ENCODE measurements around the gene MICOS13.
A peak's percentile ranks its signal among the peaks of the same experiment; 100 is the strongest.

The MICOS13 gene

DNA sequence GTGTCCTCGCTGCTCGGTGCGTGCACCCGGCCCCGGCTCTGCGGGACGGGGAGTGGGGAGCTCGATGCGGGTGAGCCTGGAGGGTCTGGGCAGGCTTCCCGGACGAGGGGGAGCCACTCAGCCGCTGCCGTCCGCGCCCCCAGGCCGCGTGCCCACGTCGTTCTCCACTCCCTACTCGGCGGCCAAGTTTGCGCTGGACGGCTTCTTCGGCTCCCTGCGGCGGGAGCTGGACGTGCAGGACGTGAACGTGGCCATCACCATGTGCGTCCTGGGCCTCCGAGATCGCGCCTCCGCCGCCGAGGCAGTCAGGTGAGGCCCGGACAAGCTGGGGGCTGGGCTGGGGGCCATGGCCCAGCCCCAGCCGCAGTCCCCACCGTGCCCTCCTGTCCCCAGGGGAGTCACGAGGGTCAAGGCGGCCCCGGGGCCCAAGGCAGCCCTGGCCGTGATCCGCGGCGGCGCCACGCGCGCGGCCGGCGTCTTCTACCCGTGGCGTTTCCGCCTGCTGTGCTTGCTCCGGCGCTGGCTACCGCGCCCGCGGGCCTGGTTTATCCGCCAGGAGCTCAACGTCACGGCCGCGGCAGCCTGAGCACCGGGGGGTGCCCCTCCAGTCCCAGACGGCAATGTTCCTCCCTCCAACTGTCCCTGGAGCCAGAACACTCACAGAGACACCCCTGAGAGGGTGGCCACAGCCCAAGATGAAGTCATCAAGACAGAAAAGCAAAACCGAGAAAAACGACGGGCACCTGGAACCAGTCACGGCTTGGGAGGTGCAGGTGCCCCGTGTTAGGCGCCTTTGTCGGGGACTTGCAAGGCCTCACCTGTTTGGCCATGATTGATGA, 7.3 kb upstream of the MICOS13 start:
- DNase-seq (ENCODE audit: low spot score), result no peak

DNA sequence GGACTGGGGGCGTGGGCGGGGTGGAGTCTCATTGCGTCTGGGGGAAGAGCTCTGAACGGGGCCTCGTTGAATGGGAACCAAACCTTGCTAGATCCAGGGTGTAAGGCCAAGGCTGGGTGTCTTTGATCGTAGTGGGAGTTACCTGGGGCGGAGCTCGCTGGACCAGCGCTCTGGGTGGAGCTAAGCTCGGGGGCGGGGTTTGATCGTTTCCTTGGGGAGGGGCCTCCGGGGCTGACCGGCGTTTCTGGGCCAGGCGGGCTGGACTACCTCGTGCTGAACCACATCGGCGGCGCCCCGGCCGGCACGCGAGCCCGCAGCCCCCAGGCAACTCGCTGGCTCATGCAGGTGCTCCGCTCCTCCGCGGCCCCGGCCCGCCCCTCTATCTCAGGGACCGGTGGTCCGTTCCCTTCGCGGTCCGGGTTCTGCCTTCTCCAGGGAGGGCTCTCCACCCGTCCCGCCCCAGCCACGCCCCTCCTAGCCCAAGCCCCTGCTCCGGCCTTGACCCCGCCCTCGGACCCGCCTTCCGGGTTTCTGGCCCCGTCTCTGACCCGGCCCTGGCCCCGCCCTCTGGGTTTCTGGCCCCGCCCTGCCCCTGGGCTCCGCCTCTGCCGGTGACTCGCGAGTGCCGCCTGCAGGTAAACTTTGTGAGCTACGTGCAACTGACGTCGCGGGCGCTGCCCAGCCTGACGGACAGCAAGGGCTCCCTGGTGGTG, 6.5 kb upstream of the MICOS13 start:
- peak; percentile 100 for DNase-seq (ENCODE audit: low spot score)

DNA sequence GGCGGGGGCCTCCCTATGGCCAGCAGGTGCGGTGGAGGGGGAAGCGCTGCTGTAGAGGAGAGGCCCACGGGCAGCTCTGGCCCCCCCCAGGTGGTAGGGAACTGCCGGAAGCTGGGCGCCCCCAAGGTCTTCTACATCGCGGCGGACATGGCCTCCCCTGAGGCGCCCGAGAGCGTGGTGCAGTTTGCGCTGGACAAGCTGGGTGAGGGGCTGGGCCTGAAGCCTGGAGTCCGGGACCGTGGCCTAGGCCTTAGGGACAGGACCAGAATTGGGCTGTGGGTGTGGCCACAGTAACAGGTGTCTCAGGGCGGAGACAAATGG, 6.0 kb upstream of the MICOS13 start:
- DNase-seq (ENCODE audit: low spot score), result no peak

DNA sequence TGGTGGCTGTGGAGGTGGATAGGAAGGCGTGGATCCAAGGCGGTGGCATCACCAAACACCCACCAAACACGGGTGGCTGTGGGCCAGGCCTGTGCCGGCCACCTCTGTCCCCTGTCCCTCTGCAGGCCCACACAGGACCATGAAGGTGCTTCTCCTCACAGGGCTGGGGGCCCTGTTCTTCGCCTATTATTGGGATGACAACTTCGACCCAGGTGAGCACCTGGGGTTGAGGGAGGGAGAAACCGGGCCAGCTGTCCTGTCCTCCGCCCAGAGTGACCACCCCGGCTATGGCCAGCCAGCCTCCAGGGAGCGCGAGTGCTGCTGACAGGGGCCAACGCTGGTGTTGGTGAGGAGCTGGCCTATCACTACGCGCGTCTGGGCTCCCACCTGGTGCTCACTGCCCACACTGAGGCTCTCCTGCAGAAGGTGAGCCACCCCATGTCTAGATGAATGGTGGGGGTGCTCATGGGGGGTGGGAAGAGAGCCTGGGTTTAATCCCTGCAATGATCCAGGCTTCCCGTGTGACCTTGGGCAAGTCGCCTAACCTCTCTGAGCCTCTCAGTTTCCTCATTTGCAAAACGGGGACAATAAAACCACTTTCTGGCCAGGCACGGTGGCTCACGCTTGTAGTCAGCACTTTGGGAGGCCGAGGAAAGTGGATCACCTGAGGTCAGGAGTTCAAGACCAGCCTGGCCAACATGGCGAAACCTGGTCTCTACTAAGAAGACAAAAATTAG, 4.5 kb upstream of the MICOS13 start:
- no peak for DNase-seq (ENCODE audit: low spot score)

DNA sequence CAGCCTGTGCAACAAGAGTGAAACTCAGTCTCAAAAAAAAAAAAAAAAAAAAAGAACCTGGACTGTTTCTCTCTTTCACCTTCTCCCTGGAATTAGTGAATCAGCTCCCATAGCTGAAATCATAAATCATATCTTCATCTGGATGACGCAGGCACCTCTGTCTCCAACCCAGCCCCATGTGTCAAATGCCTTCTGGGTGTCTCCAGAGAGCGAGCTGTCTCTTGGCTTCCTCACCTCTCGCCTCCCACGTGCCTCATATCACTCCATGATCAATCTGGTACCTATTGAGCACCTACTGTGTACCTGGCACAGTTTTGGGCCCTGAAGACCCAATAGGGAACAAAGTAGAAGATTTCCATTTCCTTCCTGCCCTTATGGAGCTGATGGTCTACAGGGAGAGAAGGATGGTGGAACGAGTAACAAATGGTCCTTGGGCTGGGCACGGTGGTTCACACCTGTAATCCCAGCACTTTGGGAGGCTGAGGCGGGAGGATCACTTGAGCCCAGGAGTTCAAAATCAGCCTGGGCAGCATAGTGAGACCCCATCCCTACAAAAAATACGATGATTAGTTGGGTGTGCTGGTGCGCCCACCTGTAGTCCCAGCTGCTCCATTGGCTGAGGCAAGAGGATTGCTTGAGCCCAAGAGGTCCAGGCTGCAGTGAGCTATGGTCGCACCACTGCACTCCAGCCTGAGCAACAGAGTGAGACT, 3.0 kb upstream of the MICOS13 start:
- no peak for DNase-seq (ENCODE audit: low spot score)

DNA sequence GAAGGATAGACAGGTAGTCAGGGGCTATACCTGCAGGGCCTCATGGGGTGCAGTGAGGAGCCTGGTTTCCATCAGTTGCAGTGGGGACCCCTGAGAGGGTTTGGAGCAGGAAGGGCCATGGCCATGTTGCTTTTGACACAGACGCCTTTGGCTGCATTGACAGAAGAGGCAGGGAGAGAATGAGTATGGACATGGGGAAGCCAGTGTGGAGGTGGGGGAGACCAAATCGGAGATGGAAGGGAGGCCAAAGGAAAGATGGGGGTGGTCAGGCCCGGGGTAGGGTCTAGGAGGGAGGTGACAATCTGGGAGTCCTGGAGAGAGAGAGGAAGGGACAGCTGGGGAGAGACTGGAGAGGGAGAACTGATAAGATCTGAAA, 1.8 kb upstream of the MICOS13 start:
- no peak for DNase-seq (ENCODE audit: low spot score)

DNA sequence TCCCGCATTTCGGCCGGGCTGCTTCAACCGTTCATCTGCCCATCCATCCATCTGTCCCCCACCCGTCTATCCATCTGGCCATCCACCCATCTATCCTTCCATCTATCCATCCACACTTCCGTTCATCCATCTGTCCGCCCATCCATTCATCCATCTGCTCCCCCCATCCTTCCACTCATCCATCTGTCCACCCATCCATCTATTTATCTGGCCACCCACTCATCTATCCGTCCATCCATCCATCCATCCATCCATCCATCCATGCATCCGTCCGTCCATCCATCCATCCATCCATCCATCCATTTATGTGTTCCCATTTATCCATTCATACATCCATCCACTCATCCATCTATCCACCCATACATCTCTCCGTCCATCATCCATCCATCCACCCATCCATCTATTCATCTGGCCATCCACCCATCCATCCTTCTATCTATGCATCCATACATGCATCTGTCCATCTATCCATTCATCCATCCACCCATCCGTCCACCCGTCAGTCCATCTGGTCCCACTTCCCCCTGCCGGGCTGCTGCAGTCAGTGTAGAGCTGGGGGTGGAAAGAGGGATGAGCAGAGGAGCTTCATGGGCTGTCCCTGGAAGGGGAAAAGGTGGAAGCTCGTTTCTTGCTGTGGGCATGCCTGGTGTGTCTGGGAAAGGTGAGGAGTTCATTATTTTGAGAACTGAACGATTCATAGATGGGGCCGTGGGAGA, 1.2 kb upstream of the MICOS13 start:
- DNase-seq (ENCODE audit: low spot score), result no peak

DNA sequence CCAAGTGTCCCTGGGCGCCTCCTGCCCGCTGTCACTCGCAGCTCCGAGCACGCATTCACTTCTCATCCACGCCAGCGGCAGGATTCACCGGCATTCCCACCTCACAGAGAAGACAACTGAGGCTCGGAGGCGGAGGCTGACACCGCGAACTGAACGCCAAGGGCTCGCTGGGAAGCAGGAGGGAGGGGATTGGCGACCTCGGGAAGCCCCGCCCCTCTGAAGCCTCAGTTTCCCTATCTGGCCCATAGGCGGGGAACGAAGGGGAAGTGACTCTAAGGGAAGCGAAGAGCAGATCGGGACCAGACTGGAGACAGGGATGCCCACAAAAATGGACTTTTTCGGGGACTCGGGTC, 256 bp downstream of the MICOS13 start:
- DNase-seq (ENCODE audit: low spot score), result no peak

DNA sequence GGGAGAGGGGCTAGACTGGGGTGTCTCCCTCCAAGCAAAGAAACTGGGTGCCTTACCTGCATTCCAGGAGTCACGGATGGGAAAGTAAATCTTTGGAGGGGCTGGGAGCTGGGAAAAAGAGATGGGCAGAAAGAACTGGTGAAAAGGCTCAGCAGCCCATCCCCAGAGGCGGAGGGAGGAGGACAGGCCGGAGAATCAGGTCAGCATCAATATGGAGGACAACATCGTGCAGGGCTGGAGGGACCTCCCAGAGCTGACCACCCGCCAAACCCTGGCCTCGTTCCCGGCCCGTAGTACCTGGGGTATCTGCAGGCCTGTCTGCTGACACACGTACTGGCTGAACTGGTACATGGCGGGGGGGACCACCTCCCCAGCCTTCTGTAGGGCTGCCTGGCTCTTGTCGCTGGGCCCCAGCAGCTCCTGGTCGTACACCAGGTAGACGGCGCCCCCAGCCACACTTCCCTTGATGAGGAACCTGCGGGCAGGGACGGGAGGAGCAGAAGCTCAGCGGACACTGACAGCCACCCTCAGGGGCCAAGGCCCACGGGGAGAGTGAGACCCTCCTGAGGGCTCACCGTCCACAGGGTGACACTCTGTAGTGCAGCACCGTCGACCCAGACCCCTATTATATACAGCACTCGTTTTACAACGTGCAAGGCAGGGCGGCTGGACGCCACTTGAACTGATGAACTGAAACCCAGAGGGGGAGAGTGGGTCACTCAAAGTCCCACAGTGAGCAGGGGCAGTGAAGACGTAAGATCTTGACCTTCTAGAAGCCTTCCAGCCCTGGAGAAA, 830 bp downstream of the MICOS13 start:
- DNase-seq (ENCODE audit: low spot score), result no peak

DNA sequence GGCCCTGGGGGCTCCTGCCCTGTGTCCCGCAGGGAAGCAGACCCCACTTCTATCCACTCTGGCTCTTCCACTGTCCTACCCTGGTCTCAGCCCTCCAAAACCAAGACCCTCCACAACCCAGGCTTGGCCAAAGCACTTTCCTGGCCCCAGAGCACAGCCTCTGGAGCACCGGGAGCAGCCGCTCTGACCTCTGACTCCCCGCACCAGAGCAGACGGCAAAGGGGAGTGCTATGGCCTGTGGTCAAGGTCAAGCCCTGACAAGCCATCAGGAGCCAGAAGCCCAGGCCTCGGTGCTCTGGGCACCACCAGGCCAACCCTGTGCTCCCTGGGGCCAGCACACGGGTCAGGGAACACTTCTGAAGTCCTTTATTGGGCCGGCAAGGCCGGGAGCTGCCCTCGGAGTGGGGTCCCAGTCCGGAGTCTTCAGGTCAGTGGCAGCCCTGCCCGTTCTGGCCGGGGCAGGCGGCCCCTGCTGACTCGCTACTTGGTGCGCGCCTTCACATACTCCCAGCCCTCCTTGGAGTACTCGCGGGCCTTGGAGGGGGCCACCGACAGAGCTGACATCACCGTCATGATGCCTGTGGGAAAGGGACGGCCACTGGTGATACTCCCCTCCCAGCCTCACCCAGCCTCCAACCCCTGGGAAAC, 2.1 kb downstream of the MICOS13 start:
- DNase-seq (ENCODE audit: low spot score), result no peak

DNA sequence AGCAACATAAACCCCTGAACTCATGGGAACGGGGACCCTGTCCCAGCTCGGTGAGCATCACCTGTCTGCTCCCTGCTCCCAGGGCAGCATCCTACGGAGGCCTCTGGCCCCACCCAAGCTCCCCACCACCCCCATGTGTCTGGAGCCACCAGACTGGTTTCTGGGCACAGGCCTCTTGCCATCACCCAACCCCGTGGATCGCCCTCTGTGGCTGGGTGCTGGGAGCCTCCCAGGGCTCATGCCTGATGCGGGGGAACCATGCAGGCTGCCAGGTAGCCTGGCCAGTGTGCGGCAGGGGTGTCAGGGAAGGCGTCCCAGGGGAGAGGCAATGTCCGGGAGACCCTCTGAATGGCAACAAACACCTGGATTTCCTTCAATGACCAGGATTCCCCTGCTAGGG, 2.7 kb downstream of the MICOS13 start:
- no peak for DNase-seq (ENCODE audit: low spot score)

DNA sequence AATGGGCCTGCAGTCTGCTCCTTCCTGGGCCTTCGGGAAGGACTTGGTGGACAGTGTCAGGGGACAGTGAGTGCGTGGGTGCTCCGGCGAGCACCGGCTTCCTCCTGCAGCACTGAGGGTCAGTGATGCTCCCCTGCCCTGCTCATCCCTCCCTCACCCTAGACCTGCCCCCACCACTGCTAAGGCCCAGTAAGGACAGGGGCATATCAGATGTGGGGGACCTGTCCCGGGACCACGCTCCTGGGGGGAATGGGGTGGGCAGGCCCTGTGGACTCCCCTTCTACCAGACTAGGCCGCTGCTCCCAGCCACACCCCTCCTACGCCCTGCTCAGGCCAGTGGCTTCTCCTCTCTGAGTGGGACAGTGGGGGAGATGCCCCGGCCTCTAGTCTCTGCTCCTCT, 3.2 kb downstream of the MICOS13 start:
- no peak for DNase-seq (ENCODE audit: low spot score)

DNA sequence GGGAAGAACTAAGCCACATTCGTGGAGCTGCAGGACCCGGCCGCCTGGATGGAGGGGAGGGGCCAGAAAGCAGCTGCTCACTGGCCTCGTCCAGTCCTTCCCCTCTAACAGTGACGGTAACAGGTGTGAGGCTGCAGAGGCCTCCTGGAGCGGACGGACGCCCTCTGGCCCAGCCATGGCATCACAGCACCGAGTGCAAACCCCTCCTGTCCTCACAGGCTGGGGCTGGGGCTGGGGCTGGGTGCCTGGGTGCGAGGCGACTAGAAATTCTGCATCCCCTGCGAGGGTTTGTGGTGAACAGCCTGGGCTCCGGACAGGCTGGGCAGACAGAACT, 3.6 kb downstream of the MICOS13 start:
- DNase-seq (ENCODE audit: low spot score), result no peak

DNA sequence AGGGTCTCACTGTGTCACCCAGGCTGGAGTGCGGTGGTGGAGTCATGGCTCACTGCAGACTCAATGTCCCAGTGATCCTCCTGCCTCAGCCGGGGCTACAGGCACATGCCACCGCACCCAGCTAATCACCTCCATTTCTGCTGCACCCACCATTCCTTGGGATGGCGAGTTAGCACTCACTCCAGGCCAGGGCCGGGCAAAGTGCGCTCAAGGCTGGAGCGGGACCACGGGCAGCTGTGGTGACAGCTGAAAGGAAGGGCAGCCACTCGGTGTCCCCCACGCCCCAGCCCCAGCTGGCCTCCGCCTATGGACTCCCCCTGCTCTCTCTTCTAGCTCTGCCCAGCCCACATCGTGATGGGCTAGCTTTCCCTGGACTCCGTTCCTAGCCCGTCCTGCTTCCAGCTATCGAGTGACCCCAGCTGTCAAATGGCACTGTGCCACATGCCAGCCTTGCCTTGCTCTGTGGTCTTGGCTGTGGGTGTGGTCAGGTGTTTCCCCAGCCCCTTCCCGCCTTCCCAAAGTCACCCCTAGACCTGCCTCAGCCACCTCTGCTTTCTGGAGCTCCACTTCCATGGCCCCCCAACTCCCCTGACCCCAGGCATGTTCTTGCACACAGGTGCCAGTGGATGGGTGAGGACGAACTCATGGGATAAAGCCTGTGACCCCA, 4.1 kb downstream of the MICOS13 start:
- no peak for DNase-seq (ENCODE audit: low spot score)

DNA sequence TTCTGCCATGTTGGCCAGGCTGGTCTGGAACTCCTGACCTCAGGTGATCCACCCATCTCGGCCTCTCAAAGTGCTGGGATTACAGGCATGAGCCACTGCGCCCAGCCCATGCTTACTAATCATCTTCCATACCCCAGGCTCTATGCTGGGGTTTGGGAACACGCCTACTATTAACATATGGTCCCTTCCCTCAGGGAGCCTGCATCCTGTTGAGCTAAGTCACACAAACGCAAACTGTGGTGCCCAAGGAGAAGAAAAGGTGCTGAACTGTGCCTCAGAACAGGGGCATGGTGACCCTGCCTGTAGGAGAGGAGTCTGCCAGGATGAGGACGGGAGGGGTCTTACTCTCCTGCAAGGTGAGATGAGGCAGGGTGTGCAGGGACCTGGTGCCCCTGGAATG, 5.6 kb downstream of the MICOS13 start:
- DNase-seq (ENCODE audit: low spot score), result no peak

DNA sequence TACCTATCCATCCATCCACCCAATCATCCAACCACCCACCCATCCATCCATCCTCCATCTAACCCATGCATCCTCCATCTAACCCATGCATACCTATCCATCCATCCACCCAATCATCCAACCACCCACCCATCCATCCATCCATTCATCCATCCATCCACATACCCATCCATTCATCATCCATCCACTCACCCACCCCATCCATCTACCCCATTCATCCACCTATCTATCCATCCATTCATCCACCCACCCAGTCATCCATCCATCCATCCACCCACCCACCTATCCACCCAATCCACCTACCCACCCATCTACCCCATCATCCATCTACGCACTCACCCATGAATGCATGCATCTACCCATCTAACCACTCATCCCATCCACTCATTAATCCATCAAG, 6.6 kb downstream of the MICOS13 start:
- no peak for DNase-seq (ENCODE audit: low spot score)

DNA sequence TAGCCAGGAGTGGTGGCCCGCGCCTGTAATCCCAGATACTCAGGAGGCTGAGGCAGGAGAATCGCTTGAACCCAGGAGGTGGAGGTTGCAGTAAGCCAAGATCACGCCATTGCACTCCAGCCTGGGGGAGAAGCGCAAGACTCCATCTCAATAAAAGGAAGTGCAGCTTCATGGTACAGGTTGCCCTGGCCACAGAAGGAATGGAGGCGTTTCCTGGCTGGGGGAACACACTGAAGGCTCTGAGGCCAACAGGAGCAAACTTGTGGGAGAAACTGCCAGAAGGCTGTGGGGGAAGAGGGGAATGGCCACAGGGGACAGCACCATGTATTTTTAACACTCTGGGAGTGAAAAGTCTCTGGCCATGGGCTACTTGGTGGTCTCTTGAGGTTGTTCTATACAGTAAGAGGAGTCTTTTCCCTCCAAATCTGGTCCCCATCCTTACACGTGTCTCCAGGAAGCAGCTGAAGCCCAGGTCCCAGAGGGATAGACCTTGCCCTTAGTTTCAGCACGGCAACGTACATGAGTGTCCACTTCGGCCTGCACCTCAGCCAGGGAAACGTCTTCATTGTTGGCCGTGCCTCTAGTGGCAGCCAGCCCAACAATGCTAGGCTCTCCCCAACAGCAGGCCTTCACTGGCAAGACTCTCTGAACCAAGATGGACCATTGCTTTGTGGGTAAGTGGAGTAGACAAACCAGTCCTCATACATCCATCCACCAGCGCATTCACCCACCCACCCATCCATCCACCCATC, 7.4 kb downstream of the MICOS13 start:
- DNase-seq (ENCODE audit: low spot score), result no peak

DNA sequence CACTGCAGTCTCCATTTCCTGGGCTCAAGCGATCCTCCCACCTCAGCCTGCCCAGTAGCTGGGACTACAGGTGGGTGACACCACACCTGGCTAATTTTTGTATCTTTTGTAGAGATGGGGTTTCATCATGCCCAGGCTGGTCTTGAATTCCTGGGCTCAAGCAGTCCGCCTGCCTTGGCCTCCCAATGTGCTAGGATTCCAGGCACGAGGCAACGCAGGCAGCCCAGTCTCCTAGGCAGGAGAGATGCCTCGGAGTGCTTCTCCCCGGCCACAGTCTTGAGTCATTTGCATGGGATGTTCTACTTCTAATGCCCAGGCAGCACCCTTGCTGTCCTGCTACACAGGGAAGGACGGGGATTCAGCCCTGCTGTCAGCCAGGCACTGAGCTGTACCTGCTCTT, 8.7 kb downstream of the MICOS13 start:
- DNase-seq (ENCODE audit: low spot score), result no peak

DNA sequence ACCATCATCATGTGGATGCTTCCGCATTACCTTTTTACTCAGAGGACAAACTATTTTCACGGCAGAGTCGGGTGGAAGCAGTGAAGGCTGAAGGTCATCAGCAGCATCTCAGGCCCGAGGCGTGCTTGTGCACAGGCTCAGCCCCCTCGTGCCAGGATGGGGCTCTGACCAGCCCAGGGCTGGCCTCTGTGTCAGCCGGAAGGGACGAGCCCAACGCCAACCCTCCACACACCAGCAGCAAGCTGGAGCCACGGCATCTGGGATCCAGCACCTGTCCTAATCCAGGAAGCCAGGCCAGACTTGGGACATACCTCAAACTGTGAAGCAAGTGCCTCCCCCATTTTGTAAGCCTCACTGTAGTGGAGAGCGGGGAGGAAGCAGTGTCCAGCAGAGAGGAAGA, 11.1 kb downstream of the MICOS13 start:
- no peak for DNase-seq (ENCODE audit: low spot score)

All from HuH-7.5 (cell line).